ENCODE data around the gene RAPH1. TPM values are rescaled to one million over a fixed set of nuclear protein-coding genes. Genes with fewer than 3 reads are reported as not detected.

Gene RAPH1
- polyA plus RNA-seq, 1 experiment: 3.3 TPM

DNA sequence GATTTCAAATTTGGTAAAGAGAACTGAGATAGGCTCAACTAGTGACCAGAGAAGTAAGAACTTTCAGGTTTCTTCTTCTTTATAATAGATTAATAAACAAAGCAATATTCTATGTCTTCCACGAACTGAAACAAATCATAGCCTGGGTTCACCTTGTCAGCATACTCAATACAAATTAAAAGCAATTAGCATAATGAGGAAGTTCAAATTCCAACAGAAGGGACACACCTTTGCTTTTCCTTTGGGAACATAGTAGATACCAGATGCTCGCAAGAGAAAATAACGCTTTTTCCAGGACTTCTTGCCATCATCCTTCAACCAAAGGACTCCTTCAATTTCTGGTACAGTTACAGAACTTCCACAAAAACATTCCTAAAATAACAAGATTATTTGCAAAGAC lies 79.9 kb downstream of the RAPH1 start:
- Histone ChIP-seq H3K4me3 (ENCODE audit: low read depth, low read length) (no peak overlapping the region), H3K36me3 (ENCODE audit: control insufficient read depth, insufficient read depth, low read length) (peaks cover 4% of the 10 kb centered on the region), H3K27me3 (ENCODE audit: control insufficient read depth, insufficient read depth, low read length) (no peaks in the 10 kb centered on the region)
- no peak for TF ChIP-seq CTCF (IDR thresholded peaks at IDR 0.05; ENCODE audit: insufficient read depth, low read depth, low read length)
- no peak for DNase-seq (ENCODE audit: low read depth)
- CTCF ChIA-PET: interaction anchor here (1.1 to 3.2 kb wide), 3 partner anchors 10 to 229 kb away, joined by 3 to 11 read pairs (median 7); no protein-coding TSS in a partner anchor
- POLR2A ChIA-PET: no interaction called here

DNA sequence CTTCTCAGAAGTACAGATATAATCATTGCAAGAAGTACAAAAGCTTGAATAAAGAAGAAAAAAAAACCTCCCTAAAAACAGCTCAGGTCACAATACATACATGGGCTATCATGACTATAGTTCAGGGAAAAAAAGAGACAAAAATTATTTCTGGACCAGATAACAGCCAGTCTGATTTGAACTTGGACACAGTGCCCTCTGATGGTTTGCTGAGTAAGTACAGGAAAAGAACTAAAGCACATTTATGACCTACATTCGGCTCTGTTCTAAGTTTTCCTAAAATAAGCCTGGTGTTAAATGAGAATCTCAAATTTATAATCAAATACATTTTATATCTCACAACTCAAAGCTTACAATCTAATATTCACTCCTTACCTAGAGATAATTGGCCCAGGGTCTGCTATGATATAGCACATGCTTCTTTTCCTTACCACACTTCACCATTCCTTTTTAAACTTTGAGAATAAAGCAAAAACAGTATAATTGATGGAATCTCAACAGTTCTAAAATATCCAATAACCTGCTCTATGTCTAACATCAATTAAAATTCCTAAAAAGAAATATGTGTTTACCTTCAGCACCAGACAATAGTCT lies 81.1 kb downstream of the RAPH1 start:
- Histone ChIP-seq H3K36me3 (ENCODE audit: control insufficient read depth, insufficient read depth, low read length) (peaks cover 3% of the 10 kb centered on the region; the same call in 1 of the 2 replicates), H3K27me3 (ENCODE audit: control insufficient read depth, insufficient read depth, low read length) (no peaks in the 10 kb centered on the region), H3K4me3 (ENCODE audit: low read depth, low read length) (no peak overlapping the region)
- CTCF ChIA-PET: interaction anchor here (0.6 to 3.2 kb wide), 10 partner anchors 11 to 361 kb away, joined by 3 to 11 read pairs (median 3); no protein-coding TSS in a partner anchor
- peak; percentile 71 for TF ChIP-seq CTCF (IDR thresholded peaks at IDR 0.05; ENCODE audit: insufficient read depth, low read depth, low read length)
- DNase-seq (ENCODE audit: low read depth): no peak
- POLR2A ChIA-PET: no interaction called here

DNA sequence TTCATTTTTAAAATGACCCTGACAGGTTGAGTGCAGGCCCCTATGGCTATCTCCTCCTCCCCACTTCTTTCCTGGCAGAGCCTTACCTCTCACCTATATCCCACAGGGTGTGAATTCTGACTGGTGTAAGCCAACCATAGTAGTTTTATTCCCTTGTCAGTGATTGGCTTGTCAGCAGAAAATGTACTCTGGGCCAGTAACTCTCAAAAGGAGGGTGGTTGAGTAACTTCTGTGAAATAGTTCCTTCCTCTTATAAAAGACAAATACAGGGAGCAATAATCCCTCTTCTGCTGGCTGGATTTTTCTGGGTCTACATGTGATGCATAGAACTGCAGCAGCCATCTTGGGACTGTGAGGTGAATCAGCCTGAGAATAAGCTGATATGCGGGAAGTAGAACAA lies 83.4 kb downstream of the RAPH1 start:
- DNase-seq (ENCODE audit: low read depth): no peak
- CTCF ChIA-PET: interaction anchor here (1.1 to 2.2 kb wide), 3 partner anchors 15 to 362 kb away, joined by 3 to 7 read pairs (median 4); no protein-coding TSS in a partner anchor

DNA sequence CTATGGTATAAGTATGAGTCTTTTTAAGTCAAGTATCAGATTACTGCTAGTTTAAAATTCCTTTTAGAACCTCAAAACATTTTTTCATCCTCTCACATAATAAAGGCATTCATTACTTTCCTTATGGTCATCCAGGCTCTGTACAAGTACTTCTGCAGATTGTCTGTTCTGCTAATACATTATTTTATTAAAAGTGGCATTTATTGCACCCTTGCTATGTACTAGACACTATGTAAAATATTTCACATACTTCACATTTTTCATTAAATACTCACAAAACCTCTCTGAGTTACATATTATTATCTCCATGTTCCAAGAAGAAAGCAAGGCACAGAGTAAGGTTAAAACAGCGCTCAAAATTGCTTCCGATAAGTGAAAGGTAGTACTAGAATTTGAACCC lies 84.1 kb downstream of the RAPH1 start:
- peaks cover 4% of the 10 kb centered on the region; the same call in 1 of the 2 replicates for H3K36me3 ChIP-seq (ENCODE audit: control insufficient read depth, insufficient read depth, low read length)
- peak; percentile 87 for DNase-seq (ENCODE audit: low read depth)

More for the DNA sequence above, 83.4 kb downstream of the RAPH1 start:
- TF ChIP-seq CTCF (IDR thresholded peaks at IDR 0.05; ENCODE audit: insufficient read depth, low read depth, low read length): no peak
- Histone ChIP-seq H3K36me3 (ENCODE audit: control insufficient read depth, insufficient read depth, low read length) (peaks cover 3% of the 10 kb centered on the region; the same call in 1 of the 2 replicates), H3K27me3 (ENCODE audit: control insufficient read depth, insufficient read depth, low read length) (no peaks in the 10 kb centered on the region), H3K4me3 (ENCODE audit: low read depth, low read length) (no peak overlapping the region)
- POLR2A ChIA-PET: interaction anchor here (0.6 kb wide), 1 partner anchor 164 kb away, joined by 15 read pairs; no protein-coding TSS in a partner anchor

More for the DNA sequence above, 84.1 kb downstream of the RAPH1 start:
- TF ChIP-seq CTCF (IDR thresholded peaks at IDR 0.05; ENCODE audit: insufficient read depth, low read depth, low read length): no peak
- no peak overlapping the region for H3K4me3 ChIP-seq (ENCODE audit: low read depth, low read length)
- ChIA-PET POLR2A (no interaction called here), CTCF (interaction anchor here (1.1 kb wide), 1 partner anchor 16 kb away, joined by 3 read pairs; no protein-coding TSS in a partner anchor)
- H3K27me3 ChIP-seq (ENCODE audit: control insufficient read depth, insufficient read depth, low read length): no peaks in the 10 kb centered on the region

Data from BJ (cell line).